Adipocyte (in vitro differentiated cells): ENCODE data around the gene GRIN2A.

Experiments
- DNase-seq: peaks from one replicate; pipeline ENCODE4 v3.0.0-alpha.2; 2015; ENCODE audit warnings: low read depth
- H3K27me3 ChIP-seq: replicated peaks from 2 replicates; pipeline ENCODE4 v1.7.0; 2013; ENCODE audit warnings: mild to moderate bottlenecking, low read length, moderate library complexity; ENCODE audit not compliant: control insufficient read depth, insufficient read depth
- H3K36me3 ChIP-seq: 2 replicates; pipeline ENCODE4 v1.7.0; 2013; ENCODE audit warnings: low read length, mild to moderate bottlenecking, moderate library complexity; ENCODE audit not compliant: control insufficient read depth, insufficient read depth, severe bottlenecking
- H3K4me1 ChIP-seq: 2 replicates; pipeline ENCODE4 v1.7.0; 2013; ENCODE audit warnings: mild to moderate bottlenecking, low read length, moderate library complexity; ENCODE audit not compliant: control insufficient read depth, insufficient read depth
- H3K4me3 ChIP-seq: 2 replicates; pipeline ENCODE4 v1.7.0; 2013; ENCODE audit warnings: mild to moderate bottlenecking, low read length, moderate library complexity
- H3K9ac ChIP-seq: 2 replicates; pipeline ENCODE4 v1.7.0; 2013; ENCODE audit warnings: mild to moderate bottlenecking, low read length, moderate library complexity
- H3K9me3 ChIP-seq: 2 replicates; pipeline ENCODE4 v1.7.0; 2013; ENCODE audit warnings: mild to moderate bottlenecking, low read length, moderate library complexity; ENCODE audit not compliant: control insufficient read depth

GRIN2A gene

DNA sequence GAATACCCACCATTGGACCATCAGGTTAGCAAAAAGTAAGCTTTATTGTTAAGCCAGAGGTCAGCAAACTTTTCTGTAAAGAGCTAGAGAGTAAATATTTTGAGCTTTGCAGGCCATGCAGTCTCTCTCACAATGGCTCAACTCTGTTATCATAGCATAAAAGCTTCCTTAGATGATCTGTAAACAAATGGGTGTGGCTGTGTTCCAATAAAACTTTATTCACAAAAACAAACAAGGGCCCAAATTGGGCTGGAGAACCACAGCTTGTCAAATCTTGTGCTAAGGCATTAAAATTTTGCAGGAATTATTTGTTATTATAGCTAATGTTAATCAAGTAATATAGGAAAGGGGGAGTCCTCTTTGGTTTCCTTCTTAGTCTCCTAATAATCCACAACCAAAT is 153.6 kb downstream of the GRIN2A start:
- H3K36me3 ChIP-seq, result no peaks in the 10 kb centered on the region
- H3K4me3 ChIP-seq, result no peak overlapping the region
- H3K4me1 ChIP-seq, result no peaks in the 10 kb centered on the region
- H3K9ac ChIP-seq, result no peak overlapping the region
- no peaks in the 10 kb centered on the region for H3K27me3 ChIP-seq
- DNase-seq, result no peak
- H3K9me3 ChIP-seq, result no peaks in the 10 kb centered on the region

DNA sequence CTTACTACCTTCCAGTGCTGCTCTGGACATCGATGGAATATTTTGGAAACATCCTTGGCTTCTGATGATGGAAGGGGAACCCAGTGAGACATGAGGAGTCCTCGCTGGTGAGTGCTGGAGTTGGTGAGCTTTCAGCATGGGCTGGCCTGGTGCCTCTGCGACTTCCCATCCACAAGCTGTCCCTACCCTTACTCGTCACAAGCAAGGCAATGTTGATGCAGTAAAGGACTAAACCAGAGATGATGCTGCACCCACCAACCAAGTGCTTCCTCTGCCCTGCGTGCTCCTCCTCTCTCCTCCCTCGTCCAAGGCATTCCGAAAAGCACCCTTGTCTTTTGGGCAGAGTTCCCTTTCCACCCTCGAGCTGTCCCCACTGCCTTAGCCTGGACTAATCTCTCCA is 154.7 kb downstream of the GRIN2A start:
- H3K4me3 ChIP-seq, result no peak overlapping the region
- DNase-seq, result no peak
- no peak overlapping the region for H3K9ac ChIP-seq
- no peaks in the 10 kb centered on the region for H3K4me1 ChIP-seq
- peaks cover 4% of the 10 kb centered on the region for H3K27me3 ChIP-seq
- no peaks in the 10 kb centered on the region for H3K36me3 ChIP-seq
- H3K9me3 ChIP-seq, result no peaks in the 10 kb centered on the region

DNA sequence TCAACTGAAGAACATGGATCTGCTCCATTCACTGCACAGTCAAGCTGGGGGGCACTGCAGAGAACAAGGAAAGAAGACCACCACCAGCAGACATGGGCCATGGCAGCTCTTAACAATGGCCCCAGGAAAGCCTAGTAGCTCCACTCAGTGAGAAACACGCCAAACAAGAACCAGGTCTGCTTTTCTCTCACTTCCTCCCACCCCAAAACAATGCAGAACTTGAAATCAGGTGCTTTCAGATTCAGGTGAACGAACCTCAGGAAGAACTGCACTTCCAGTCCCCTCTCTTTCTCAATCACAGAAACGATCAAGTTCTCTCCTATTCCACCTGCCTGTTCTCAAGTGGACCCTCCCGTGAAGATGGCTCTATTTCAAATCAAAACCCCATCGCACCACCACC is 155.6 kb downstream of the GRIN2A start:
- DNase-seq, result no peak
- Histone ChIP-seq H3K4me1 (no peaks in the 10 kb centered on the region), H3K27me3 (peaks cover 4% of the 10 kb centered on the region), H3K9me3 (no peaks in the 10 kb centered on the region), H3K4me3 (no peak overlapping the region), H3K36me3 (no peaks in the 10 kb centered on the region), H3K9ac (no peak overlapping the region)

DNA sequence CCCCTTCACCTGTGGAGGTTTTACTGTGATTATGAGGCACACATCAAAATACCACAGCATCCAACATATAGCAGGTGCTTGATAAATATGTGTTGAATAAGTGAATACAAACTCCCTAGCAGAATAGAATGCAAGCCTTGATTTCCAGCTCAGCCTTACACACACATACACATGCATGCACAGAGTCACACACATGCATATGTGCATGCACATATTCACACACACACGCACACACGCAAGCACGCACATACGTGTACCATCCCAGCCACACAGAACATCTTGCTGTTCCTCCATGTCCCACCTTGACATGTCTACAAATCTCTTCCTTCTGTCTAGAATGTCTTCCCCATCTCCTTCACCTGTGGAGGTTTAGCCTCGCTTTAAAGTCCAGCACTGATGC is 160.1 kb downstream of the GRIN2A start:
- Histone ChIP-seq H3K27me3 (peaks cover 9% of the 10 kb centered on the region), H3K9me3 (no peaks in the 10 kb centered on the region), H3K36me3 (no peaks in the 10 kb centered on the region), H3K9ac (no peak overlapping the region), H3K4me3 (no peak overlapping the region), H3K4me1 (no peaks in the 10 kb centered on the region)
- no peak for DNase-seq

DNA sequence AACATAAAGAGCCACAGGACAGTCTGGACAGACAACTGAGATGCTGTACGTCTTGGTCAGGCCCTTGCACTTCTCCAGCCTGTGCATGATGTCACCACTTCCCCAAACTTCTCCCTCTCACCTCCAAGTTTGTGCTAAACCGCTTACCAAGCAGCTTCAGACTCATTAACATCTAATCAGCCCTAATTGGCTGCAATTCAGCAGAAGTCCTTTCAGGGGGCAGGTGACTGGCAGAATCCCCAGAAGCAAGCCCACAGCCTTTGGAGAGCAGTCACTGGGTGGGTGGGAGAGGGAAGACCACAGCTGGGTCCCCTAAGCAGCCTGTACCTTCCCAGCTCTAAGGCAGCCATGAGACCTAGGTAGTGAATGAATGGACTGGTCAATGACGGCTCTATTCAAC is 161.4 kb downstream of the GRIN2A start:
- H3K4me3 ChIP-seq, result no peak overlapping the region
- DNase-seq, result no peak
- H3K36me3 ChIP-seq, result no peaks in the 10 kb centered on the region
- H3K4me1 ChIP-seq, result no peaks in the 10 kb centered on the region
- no peaks in the 10 kb centered on the region for H3K9me3 ChIP-seq
- H3K27me3 ChIP-seq, result peaks cover 9% of the 10 kb centered on the region
- no peak overlapping the region for H3K9ac ChIP-seq

DNA sequence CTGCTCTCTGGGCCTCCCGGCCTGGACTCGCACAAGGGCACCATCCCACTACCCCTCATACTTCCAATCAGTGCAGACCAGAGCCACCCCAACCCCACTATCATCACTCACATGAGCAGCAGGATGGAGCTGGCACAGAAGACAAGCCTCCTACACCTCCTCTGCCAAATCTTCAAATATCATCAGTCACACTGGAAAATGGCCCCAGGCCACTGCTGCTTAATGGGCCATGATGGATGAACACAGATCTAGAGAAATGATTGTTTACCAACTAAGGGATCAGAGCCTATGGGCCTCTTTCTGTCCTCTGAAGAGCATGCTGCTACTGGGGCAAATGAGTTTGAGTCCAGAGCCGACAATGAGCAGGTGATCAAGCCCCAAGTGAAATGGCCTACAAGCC is 165.5 kb downstream of the GRIN2A start:
- no peaks in the 10 kb centered on the region for H3K36me3 ChIP-seq
- peaks cover 6% of the 10 kb centered on the region for H3K27me3 ChIP-seq
- H3K9ac ChIP-seq, result no peak overlapping the region
- no peaks in the 10 kb centered on the region for H3K4me1 ChIP-seq
- no peaks in the 10 kb centered on the region for H3K9me3 ChIP-seq
- no peak for DNase-seq
- no peak overlapping the region for H3K4me3 ChIP-seq

DNA sequence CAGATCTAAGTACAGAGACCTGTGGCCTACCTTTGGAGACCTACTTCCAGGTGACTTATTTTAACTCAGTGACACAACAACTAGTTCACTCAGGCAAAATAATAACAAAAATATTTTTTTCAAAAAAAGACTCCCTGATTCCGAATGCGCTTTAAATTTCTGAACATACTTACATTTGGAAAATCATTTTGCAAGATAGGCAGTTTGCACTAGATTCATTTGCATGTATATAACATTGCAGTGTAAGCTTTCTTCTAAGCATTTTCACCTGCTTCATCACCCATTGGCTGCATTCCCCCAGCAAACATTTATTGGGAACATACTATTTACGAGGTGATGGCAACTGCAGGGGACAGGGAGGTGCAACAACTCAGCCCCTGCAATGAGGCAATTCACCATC is 166.8 kb downstream of the GRIN2A start:
- Histone ChIP-seq H3K9me3 (no peaks in the 10 kb centered on the region), H3K36me3 (no peaks in the 10 kb centered on the region), H3K4me1 (no peaks in the 10 kb centered on the region), H3K4me3 (no peak overlapping the region), H3K27me3 (no peaks in the 10 kb centered on the region), H3K9ac (no peak overlapping the region)
- no peak for DNase-seq

DNA sequence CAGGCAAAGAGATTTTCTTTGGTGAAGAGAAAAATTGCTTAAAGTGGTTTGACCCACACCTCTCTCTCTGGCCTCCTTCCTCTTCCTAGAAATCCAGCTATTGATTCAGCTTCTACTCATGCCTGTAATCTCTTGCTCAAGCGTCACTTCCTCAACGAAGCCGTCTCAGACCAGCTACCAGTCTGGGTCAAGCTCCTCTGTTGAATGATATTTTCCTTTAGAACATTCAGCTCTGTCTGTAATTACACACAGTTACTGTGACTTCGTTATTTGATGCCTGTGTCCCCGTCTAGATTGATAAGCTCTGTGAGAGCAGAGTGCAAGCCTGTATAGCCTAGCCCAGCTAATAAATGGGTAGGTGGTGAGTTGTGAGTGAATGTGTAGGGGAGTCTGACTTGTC is 168.5 kb downstream of the GRIN2A start:
- Histone ChIP-seq H3K9ac (no peak overlapping the region), H3K36me3 (no peaks in the 10 kb centered on the region), H3K27me3 (no peaks in the 10 kb centered on the region), H3K4me3 (no peak overlapping the region), H3K4me1 (no peaks in the 10 kb centered on the region), H3K9me3 (no peaks in the 10 kb centered on the region)
- no peak for DNase-seq

DNA sequence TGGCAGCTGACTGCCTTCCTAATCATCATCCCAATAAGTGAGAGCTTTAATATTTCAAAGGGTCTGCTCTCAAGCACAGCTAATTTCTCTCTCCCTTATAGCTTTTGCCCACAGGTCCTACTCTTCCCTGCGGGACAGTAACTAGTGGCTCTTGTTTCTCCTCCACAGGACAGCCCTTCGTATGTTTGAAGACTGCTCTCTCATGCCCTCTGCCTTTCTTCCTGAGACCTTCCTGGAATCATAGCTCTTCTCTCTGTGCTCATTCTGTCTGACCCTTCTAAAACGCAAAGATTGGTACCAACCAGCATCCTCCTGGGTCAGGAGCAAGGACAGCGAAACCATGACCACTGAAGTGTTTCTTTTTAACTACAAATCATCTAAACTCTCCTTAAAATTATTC is 168.9 kb downstream of the GRIN2A start:
- no peak overlapping the region for H3K9ac ChIP-seq
- H3K36me3 ChIP-seq, result no peaks in the 10 kb centered on the region
- no peak overlapping the region for H3K4me3 ChIP-seq
- no peak for DNase-seq
- H3K9me3 ChIP-seq, result no peaks in the 10 kb centered on the region
- no peaks in the 10 kb centered on the region for H3K27me3 ChIP-seq
- H3K4me1 ChIP-seq, result no peaks in the 10 kb centered on the region

DNA sequence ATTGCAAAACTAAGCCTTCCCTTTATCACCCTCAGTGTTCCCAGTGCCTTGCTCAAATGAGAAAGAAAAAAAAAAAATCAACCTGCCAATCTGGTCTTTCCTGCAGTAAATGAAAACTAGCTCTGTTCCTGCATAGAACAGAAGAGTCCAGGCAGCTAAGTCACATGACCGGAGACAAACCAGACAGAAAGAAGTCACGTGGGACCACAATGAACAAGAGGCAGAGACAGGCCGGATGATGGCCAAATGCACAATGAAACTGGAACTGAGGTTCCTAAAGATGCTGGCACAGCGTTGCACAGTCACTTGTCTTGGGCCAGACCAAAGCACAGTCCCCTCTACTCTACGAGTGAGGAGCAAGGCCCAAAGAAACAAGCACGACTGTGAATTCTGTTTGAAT is 172.5 kb downstream of the GRIN2A start:
- Histone ChIP-seq H3K36me3 (no peaks in the 10 kb centered on the region), H3K9me3 (peaks cover 8% of the 10 kb centered on the region), H3K4me3 (no peak overlapping the region), H3K27me3 (no peaks in the 10 kb centered on the region), H3K4me1 (no peaks in the 10 kb centered on the region), H3K9ac (no peak overlapping the region)
- no peak for DNase-seq

DNA sequence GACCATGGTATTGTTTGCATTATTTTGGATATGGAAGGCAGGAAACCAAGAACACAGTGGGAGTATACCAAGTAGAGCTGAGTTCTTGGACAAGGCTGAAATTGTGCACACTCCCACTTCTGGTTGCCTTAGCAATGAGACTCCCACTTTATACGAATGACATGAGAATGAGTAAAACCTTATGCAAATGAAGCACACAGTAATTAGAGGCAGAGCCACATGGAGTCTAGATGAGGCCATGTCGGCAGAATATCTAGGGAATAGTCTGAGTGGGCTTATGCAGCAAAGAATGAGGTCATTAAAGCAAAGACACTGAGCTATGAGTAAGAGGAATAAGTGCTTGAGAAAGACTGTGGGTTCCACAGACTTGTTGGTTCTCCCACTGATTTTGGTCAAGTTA is 178.7 kb downstream of the GRIN2A start:
- H3K4me3 ChIP-seq, result no peak overlapping the region
- peaks cover 8% of the 10 kb centered on the region for H3K9me3 ChIP-seq
- DNase-seq, result no peak
- no peaks in the 10 kb centered on the region for H3K36me3 ChIP-seq
- H3K27me3 ChIP-seq, result no peaks in the 10 kb centered on the region
- H3K4me1 ChIP-seq, result peaks cover 5% of the 10 kb centered on the region
- no peak overlapping the region for H3K9ac ChIP-seq

DNA sequence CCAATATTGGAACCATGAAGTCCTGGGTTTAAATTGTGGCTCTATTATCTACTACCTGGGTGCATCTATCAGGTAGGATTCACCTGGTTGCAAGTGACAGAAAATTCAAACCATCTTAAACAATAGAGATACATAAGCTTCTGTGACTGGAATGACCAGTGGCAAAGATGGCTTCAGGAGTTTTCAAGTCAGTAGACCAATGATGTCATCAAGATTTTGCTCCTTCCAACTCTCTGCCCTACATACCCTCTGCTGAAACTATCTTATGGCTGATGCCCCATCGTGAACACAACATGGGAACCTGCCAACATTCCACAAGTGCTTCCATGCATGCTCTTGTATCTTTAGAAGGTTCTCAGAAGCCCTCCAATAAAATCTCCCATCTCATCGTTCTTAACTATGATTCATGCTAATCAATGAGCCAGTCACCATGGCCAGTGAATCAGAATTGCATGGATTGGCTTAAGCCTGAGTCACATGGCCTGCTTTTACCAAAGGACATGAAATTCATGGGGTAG is 180.9 kb downstream of the GRIN2A start:
- no peaks in the 10 kb centered on the region for H3K36me3 ChIP-seq
- H3K4me1 ChIP-seq, result peaks cover 5% of the 10 kb centered on the region
- DNase-seq, result no peak
- no peak overlapping the region for H3K4me3 ChIP-seq
- H3K9me3 ChIP-seq, result peaks cover 8% of the 10 kb centered on the region
- H3K27me3 ChIP-seq, result no peaks in the 10 kb centered on the region
- H3K9ac ChIP-seq, result no peak overlapping the region
